H9 (cell line): Measurements from ENCODE around the gene SSTR4. TPM values are rescaled to one million over a fixed set of nuclear protein-coding genes. Genes with fewer than 3 reads are reported as not detected.

ENCODE experiments used
- DNase-seq: peaks from one replicate; pipeline ENCODE4 v3.0.0-alpha.2; 2017
- H2AFZ ChIP-seq: one replicate; pipeline ENCODE4 v1.6.1; 2013; ENCODE audit warnings: mild to moderate bottlenecking, low read length, control low read depth, moderate library complexity
- H2AK5ac ChIP-seq: 2 replicates; pipeline ENCODE4 v1.6.1; 2013; ENCODE audit warnings: low read length, control low read depth, mixed read lengths; ENCODE audit not compliant: insufficient read length
- H2BK120ac ChIP-seq: one replicate; pipeline ENCODE4 v1.6.1; 2013; ENCODE audit warnings: low read depth, mild to moderate bottlenecking, low read length, control low read depth, inconsistent platforms; ENCODE audit not compliant: poor library complexity, severe bottlenecking
- H2BK12ac ChIP-seq: 2 replicates; pipeline ENCODE4 v1.6.1; 2013; ENCODE audit warnings: low read length, control low read depth, mixed read lengths, low read depth; ENCODE audit not compliant: insufficient read length
- H2BK15ac ChIP-seq: 2 replicates; pipeline ENCODE4 v1.6.1; 2013; ENCODE audit warnings: low read depth, low read length, control low read depth
- H2BK20ac ChIP-seq: one replicate; pipeline ENCODE4 v1.6.1; 2013; ENCODE audit warnings: low read depth, mild to moderate bottlenecking, low read length, control low read depth, inconsistent platforms; ENCODE audit not compliant: poor library complexity, severe bottlenecking
- H2BK5ac ChIP-seq: 2 replicates; pipeline ENCODE4 v1.6.1; 2013; ENCODE audit warnings: low read length, control low read depth, mixed read lengths; ENCODE audit not compliant: insufficient read length
- H3K14ac ChIP-seq: 2 replicates; pipeline ENCODE4 v1.6.1; 2013; ENCODE audit warnings: low read length, control low read depth; ENCODE audit not compliant: insufficient read depth
- H3K18ac ChIP-seq: 2 replicates; pipeline ENCODE4 v1.6.1; 2013; ENCODE audit warnings: low read depth, mild to moderate bottlenecking, mixed read lengths, low read length, control low read depth; ENCODE audit not compliant: insufficient read length
- H3K23ac ChIP-seq: 2 replicates; pipeline ENCODE4 v1.6.1; 2013; ENCODE audit warnings: low read length, control low read depth, mixed read lengths, low read depth; ENCODE audit not compliant: insufficient read length
- H3K23me2 ChIP-seq: 2 replicates; pipeline ENCODE4 v1.6.1; 2013; ENCODE audit warnings: low read depth, mild to moderate bottlenecking, mixed read lengths, low read length, control low read depth; ENCODE audit not compliant: insufficient read length, poor library complexity, severe bottlenecking
- H3K27ac ChIP-seq: 2 replicates; pipeline ENCODE4 v1.5.1; 2013; ENCODE audit warnings: low read length, control low read depth, mixed read lengths, low read depth; ENCODE audit not compliant: insufficient read length
- H3K27me3 ChIP-seq: 2 replicates; pipeline ENCODE4 v1.6.1; 2013; ENCODE audit warnings: low read length, control low read depth, inconsistent platforms; ENCODE audit not compliant: insufficient read depth
- H3K4ac ChIP-seq: 2 replicates; pipeline ENCODE4 v1.6.1; 2013; ENCODE audit warnings: low read depth, mild to moderate bottlenecking, control low read depth, inconsistent platforms, low read length, moderate library complexity
- H3K4me1 ChIP-seq: 2 replicates; pipeline ENCODE4 v1.6.1; 2013; ENCODE audit warnings: low read length, control low read depth, inconsistent platforms; ENCODE audit not compliant: insufficient read depth
- H3K4me2 ChIP-seq: 2 replicates; pipeline ENCODE4 v1.6.1; 2013; ENCODE audit warnings: low read length, control low read depth, mixed read lengths; ENCODE audit not compliant: insufficient read length, insufficient read depth
- H3K56ac ChIP-seq: 2 replicates; pipeline ENCODE4 v1.6.1; 2013; ENCODE audit warnings: low read depth, mild to moderate bottlenecking, mixed read lengths, low read length, control low read depth; ENCODE audit not compliant: insufficient read length
- H3K79me1 ChIP-seq: 2 replicates; pipeline ENCODE4 v1.6.1; 2013; ENCODE audit warnings: low read depth, mild to moderate bottlenecking, moderate library complexity, low read length, control low read depth, inconsistent platforms; ENCODE audit not compliant: insufficient read depth, poor library complexity, severe bottlenecking
- H3K79me2 ChIP-seq: 2 replicates; pipeline ENCODE4 v1.6.1; 2013; ENCODE audit warnings: low read length, control low read depth, inconsistent platforms; ENCODE audit not compliant: insufficient read depth
- H3K9ac ChIP-seq: 2 replicates; pipeline ENCODE4 v1.6.1; 2013; ENCODE audit warnings: low read length, control low read depth, mixed read lengths; ENCODE audit not compliant: insufficient read length; ENCODE audit errors: extremely low read depth
- H3K9me3 ChIP-seq: one replicate; pipeline ENCODE4 v1.6.1; 2013; ENCODE audit warnings: low read depth, low read length, inconsistent platforms; ENCODE audit not compliant: control insufficient read depth
- H3T11ph ChIP-seq: one replicate; pipeline ENCODE4 v1.6.1; 2013; ENCODE audit warnings: mild to moderate bottlenecking, low read length, control low read depth, inconsistent platforms
- H4K20me1 ChIP-seq: one replicate; pipeline ENCODE4 v1.6.1; 2013; ENCODE audit not compliant: control insufficient read depth, insufficient read length, insufficient read depth
- H4K5ac ChIP-seq: 2 replicates; pipeline ENCODE4 v1.6.1; 2013; ENCODE audit warnings: low read depth, mild to moderate bottlenecking, mixed read lengths, low read length, control low read depth; ENCODE audit not compliant: insufficient read length
- H4K8ac ChIP-seq: replicated peaks from 2 replicates; pipeline ENCODE4 v1.6.1; 2013; ENCODE audit warnings: low read length, control low read depth, mixed read lengths, low read depth; ENCODE audit not compliant: insufficient read length
- H4K91ac ChIP-seq: 2 replicates; pipeline ENCODE4 v1.6.1; 2013; ENCODE audit warnings: low read depth, mild to moderate bottlenecking, moderate library complexity, mixed read lengths, low read length, control low read depth; ENCODE audit not compliant: insufficient read length
- H3K27ac Mint-ChIP-seq, 3 experiments: 2 replicates in 2 of 3; 3 replicates in 1 of 3; pipeline ENCODE4 v1.8.0; 2020 to 2021; ENCODE audit warnings: mixed read lengths in 3 of 3, mild to moderate bottlenecking in 1 of 3, moderate library complexity in 1 of 3
- H3K27me3 Mint-ChIP-seq: 2 replicates; pipeline ENCODE4 v1.8.0; 2021; ENCODE audit warnings: low read depth, mild to moderate bottlenecking, moderate library complexity, mixed read lengths
- H3K36me3 Mint-ChIP-seq, 3 experiments: 2 replicates in 2 of 3; 3 replicates in 1 of 3; pipeline ENCODE4 v1.8.0; 2020 to 2021; ENCODE audit warnings: low read depth in 3 of 3, mixed read lengths in 3 of 3; ENCODE audit not compliant: insufficient read depth in 1 of 3
- H3K4me1 Mint-ChIP-seq, 2 experiments: 2 replicates each; pipeline ENCODE4 v1.8.0; 2020; ENCODE audit warnings: mixed read lengths in 2 of 2
- H3K4me3 Mint-ChIP-seq, 2 experiments: 2 replicates in 1 of 2; 3 replicates in 1 of 2; pipeline ENCODE4 v1.8.0; 2020 to 2021; ENCODE audit warnings: mild to moderate bottlenecking in 2 of 2, mixed read lengths in 2 of 2, moderate library complexity in 1 of 2
- H3K9me3 Mint-ChIP-seq, 2 experiments: 2 replicates in 1 of 2; 3 replicates in 1 of 2; pipeline ENCODE4 v1.8.0; 2020; ENCODE audit warnings: mild to moderate bottlenecking in 2 of 2, mixed read lengths in 2 of 2, moderate library complexity in 1 of 2
- CTCF ChIP-seq: fragments of 200-600 bp; sonication (generic); conservative IDR thresholded peaks from 3 replicates; pipeline ENCODE4 v1.8.0; 2021; ENCODE audit warnings: antibody characterized with exemption, mild to moderate bottlenecking
- WGBS: extraction: QIAGEN DNeasy Blood & Tissue Kit; methylation state at CpG from one replicate; pipeline ENCODE4 v1.1.7; 2013; ENCODE audit warnings: missing lambda C conversion rate, low lambda C conversion rate, mixed read lengths; ENCODE audit not compliant: insufficient read length; ENCODE audit errors: extremely low coverage; 5-methylcytosine and 5-hydroxymethylcytosine counted together
- total RNA-seq: library from RNA; stranded (reverse); gene quantifications from 2 replicates; pipeline ENCODE4 v1.2.1, GENCODE V29; 2021

The SSTR4 gene
- total RNA-seq, 1 experiment from 2014 or later: not detected

DNA sequence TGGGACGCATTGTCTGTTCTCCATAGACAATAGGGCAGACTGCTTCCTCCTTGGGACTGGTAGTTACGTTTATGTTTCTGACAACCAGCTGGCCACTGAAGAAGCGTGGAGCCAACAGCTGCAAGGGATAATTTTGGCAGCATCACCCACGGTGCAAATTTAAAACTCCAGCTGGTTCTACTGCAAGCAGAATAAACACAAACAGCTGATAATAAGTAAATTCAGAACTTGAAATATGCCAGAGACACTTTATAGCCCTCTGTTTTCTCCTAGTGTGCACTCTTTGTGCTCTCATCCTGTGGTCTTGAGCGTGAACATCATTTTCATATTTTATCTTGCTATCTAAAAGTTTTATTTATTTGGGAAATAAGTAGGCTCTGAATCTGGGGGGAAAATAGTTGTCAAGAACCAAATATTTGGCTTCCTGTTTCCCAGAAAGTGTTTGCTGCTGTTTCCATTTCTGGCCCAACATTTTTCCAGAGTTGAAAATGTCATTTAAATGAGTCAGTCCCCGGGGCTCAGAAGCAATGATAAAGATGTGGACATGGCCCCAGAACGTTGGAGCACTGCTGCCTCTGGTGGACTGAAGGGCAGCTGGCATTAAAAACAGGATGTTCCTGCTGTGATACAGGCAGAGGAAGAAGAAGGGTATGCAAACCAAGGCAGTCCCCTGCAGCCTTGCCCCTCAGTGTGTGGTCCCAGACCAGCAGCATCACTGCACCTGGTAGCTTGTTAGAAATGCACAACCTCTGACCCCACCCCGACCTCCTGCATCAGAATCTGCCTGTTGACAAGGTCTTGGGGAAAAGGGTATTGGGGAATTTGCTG is 26.8 kb downstream of the SSTR4 start:
- H4K5ac ChIP-seq: no peak overlapping the region
- no peaks in the 10 kb centered on the region; the same call in 1 of the 2 replicates for H3K27me3 Mint-ChIP-seq
- no peak overlapping the region for H3K4me2 ChIP-seq
- no peak overlapping the region for H2AK5ac ChIP-seq
- H2BK5ac ChIP-seq: no peak overlapping the region
- H3K27ac Mint-ChIP-seq: peak overlapping the region in 2 of 3 experiments; percentile 13 to 40; a peak in 3 of 7 replicates
- H3K56ac ChIP-seq: no peak overlapping the region
- H3K9me3 Mint-ChIP-seq: no peaks in the 10 kb centered on the region
- no peak overlapping the region for H3T11ph ChIP-seq
- no peak overlapping the region for H2AFZ ChIP-seq
- H4K8ac ChIP-seq: no peak overlapping the region
- no peaks in the 10 kb centered on the region for H3K23me2 ChIP-seq
- TF ChIP-seq CTCF: peak; percentile 64; the same call in 2 of the 3 replicates
- no peak overlapping the region for H4K91ac ChIP-seq
- H3K27ac ChIP-seq: no peak overlapping the region
- no peaks in the 10 kb centered on the region for H3K27me3 ChIP-seq
- peaks cover 21 to 35% of the 10 kb centered on the region in 2 experiments for H3K4me1 Mint-ChIP-seq
- H3K4me3 Mint-ChIP-seq: no peak overlapping the region
- H3K9ac ChIP-seq: no peak overlapping the region
- H4K20me1 ChIP-seq: no peaks in the 10 kb centered on the region
- H3K23ac ChIP-seq: no peak overlapping the region
- H3K9me3 ChIP-seq: no peaks in the 10 kb centered on the region
- no peaks in the 10 kb centered on the region for H3K79me1 ChIP-seq
- H2BK15ac ChIP-seq: no peak overlapping the region
- DNase-seq: peak; percentile 82
- H3K18ac ChIP-seq: no peak overlapping the region
- H2BK12ac ChIP-seq: no peak overlapping the region
- WGBS: no CpG with 5 or more reads among the region's 8 CpGs
- H3K36me3 Mint-ChIP-seq: no peaks in the 10 kb centered on the region
- no peak overlapping the region for H3K4ac ChIP-seq
- H3K79me2 ChIP-seq: no peaks in the 10 kb centered on the region
- H2BK120ac ChIP-seq: no peak overlapping the region
- H3K4me1 ChIP-seq: peaks cover 3% of the 10 kb centered on the region; the same call in 1 of the 2 replicates
- no peak overlapping the region for H3K14ac ChIP-seq
- H2BK20ac ChIP-seq: no peak overlapping the region
